HepG2 (cell line): Measurements from ENCODE around the gene DDR1. TPM values are rescaled to one million over a fixed set of nuclear protein-coding genes. Genes with fewer than 3 reads are reported as not detected.
A peak's percentile ranks its signal among the peaks of the same experiment; 100 is the strongest.

Experiments
- ATF1 ChIP-seq: IDR thresholded peaks from 2 replicates; pipeline ENCODE4 v1.6.1; 2016; ENCODE audit warnings: mild to moderate bottlenecking, control low read depth
- DR1 ChIP-seq: sonication (generic); formaldehyde crosslinking; IDR thresholded peaks from 2 replicates; pipeline ENCODE4 v1.8.0; 2021; ENCODE audit warnings: mild to moderate bottlenecking, missing genetic modification reagents, inconsistent platforms
- HHEX ChIP-seq: IDR thresholded peaks from 2 replicates; pipeline ENCODE4 v1.6.1; 2016; ENCODE audit warnings: control low read depth
- MAFF ChIP-seq: IDR thresholded peaks from 2 replicates; pipeline ENCODE4 v1.6.1; 2011; ENCODE audit warnings: low read depth, low read length, improper control_type of control experiment
- MAZ ChIP-seq, 2 experiments: sonication (generic) in 1 of 2; formaldehyde crosslinking in 1 of 2; IDR thresholded peaks; 2 replicates each; pipeline versions ENCODE4 v1.5.0 to v1.6.1; 2012 to 2020; ENCODE audit warnings: low read depth in 2 of 2, mild to moderate bottlenecking in 2 of 2, borderline replicate concordance in 1 of 2, improper control_type of control experiment in 1 of 2, low read length in 1 of 2, missing genetic modification reagents in 1 of 2, moderate library complexity in 1 of 2
- MYPOP ChIP-seq: sonication (generic); formaldehyde crosslinking; IDR thresholded peaks from 2 replicates; pipeline ENCODE4 v1.8.1; 2023; ENCODE audit warnings: mild to moderate bottlenecking, moderate library complexity, missing genetic modification reagents
- NR2F1 ChIP-seq, 2 experiments: fragments of 450-650 bp in 1 of 2; formaldehyde crosslinking in 1 of 2; IDR thresholded peaks; 2 replicates each; pipeline versions ENCODE4 v1.5.0 to v1.6.1; 2016 to 2020; ENCODE audit warnings: mild to moderate bottlenecking in 1 of 2, missing compliant biosample characterization in 1 of 2, missing genetic modification reagents in 1 of 2, moderate library complexity in 1 of 2
- RXRB ChIP-seq: IDR thresholded peaks from 2 replicates; pipeline ENCODE4 v1.6.1; 2016; ENCODE audit warnings: borderline replicate concordance, missing genetic modification reagents, missing compliant biosample characterization
- SP5 ChIP-seq: IDR thresholded peaks from 2 replicates; pipeline ENCODE4 v1.6.1; 2016; ENCODE audit warnings: low read depth, borderline replicate concordance
- SRSF1 ChIP-seq: fragments of 200-400 bp; formaldehyde crosslinking; optimal IDR thresholded peaks from 2 replicates; pipeline ENCODE3; 2017; ENCODE audit warnings: mild to moderate bottlenecking, low read depth, low read length, moderate library complexity
- SRSF4 ChIP-seq: fragments of 200-400 bp; formaldehyde crosslinking; IDR thresholded peaks from one replicate; pipeline ENCODE4 v1.6.1; 2018; ENCODE audit warnings: mild to moderate bottlenecking, low read depth, low read length, moderate library complexity; ENCODE audit not compliant: poor library complexity, severe bottlenecking
- SRY ChIP-seq: sonication (generic); formaldehyde crosslinking; IDR thresholded peaks from 2 replicates; pipeline ENCODE4 v1.8.0; 2022; ENCODE audit warnings: mild to moderate bottlenecking, missing genetic modification reagents
- TBX3 ChIP-seq: fragments of 450-650 bp; IDR thresholded peaks from 2 replicates; pipeline ENCODE4 v1.6.1; 2017; ENCODE audit warnings: antibody characterized with exemption, mild to moderate bottlenecking, inconsistent platforms, borderline replicate concordance
- ZBTB7A ChIP-seq: sonication (generic); formaldehyde crosslinking; IDR thresholded peaks from 2 replicates; pipeline ENCODE4 v1.8.0; 2022; ENCODE audit warnings: mild to moderate bottlenecking, missing genetic modification reagents
- ZFP36L1 ChIP-seq: sonication (generic); formaldehyde crosslinking; IDR thresholded peaks from 2 replicates; pipeline ENCODE4 v1.8.0; 2022; ENCODE audit warnings: mild to moderate bottlenecking, missing genetic modification reagents, moderate library complexity
- ZNF558 ChIP-seq: sonication (generic); formaldehyde crosslinking; IDR thresholded peaks from 2 replicates; pipeline ENCODE4 v1.9.0; 2022; ENCODE audit warnings: mild to moderate bottlenecking, missing genetic modification reagents, borderline replicate concordance
- ZNF589 ChIP-seq: sonication (generic); formaldehyde crosslinking; conservative IDR thresholded peaks from 2 replicates; pipeline ENCODE4 v1.8.0; 2022; ENCODE audit warnings: mild to moderate bottlenecking, moderate library complexity, missing genetic modification reagents
- polyA plus RNA-seq, 8 experiments: library from polyadenylated mRNA; depleted of rRNA in 3 of 8; stranded (reverse) in 7 of 8; unstranded in 1 of 8; fragments of >200 nt; fragmentation: Illumina TruSeq in 4 of 8; extraction: Trizol in 4 of 8; gene quantifications; 2 replicates each; pipeline versions ENCODE4 v1.2.1 to v1.2.3, GENCODE V29; 2011 to 2016; ENCODE audit warnings: low read depth in 4 of 8, missing spikeins in 1 of 8, mixed read lengths in 1 of 8; ENCODE audit not compliant: insufficient read depth in 1 of 8
- total RNA-seq, 5 experiments: library from RNA; depleted of rRNA; stranded (reverse); fragments of >200 nt; fragmentation: Illumina TruSeq; extraction: Trizol; gene quantifications; 2 replicates each; pipeline ENCODE4 v1.2.3, GENCODE V29; 2016; ENCODE audit warnings: low read depth in 1 of 5
- TF ChIP-seq, protein P1 (sequence below): sonication (generic); formaldehyde crosslinking; IDR thresholded peaks from 2 replicates; pipeline ENCODE4 v1.4.0; 2020; ENCODE audit warnings: missing genetic modification reagents
- TF ChIP-seq, protein P2 (sequence below): sonication (generic); formaldehyde crosslinking; conservative IDR thresholded peaks from 2 replicates; pipeline ENCODE4 v1.8.0; 2022; ENCODE audit warnings: low read depth, missing genetic modification reagents

The DDR1 gene
- total and polyA plus RNA-seq, 2 of the 13 experiments (the other 11 are each of a cell fraction or from before 2014, with no cell fraction given) = 16.7 to 20.2 TPM

DNA sequence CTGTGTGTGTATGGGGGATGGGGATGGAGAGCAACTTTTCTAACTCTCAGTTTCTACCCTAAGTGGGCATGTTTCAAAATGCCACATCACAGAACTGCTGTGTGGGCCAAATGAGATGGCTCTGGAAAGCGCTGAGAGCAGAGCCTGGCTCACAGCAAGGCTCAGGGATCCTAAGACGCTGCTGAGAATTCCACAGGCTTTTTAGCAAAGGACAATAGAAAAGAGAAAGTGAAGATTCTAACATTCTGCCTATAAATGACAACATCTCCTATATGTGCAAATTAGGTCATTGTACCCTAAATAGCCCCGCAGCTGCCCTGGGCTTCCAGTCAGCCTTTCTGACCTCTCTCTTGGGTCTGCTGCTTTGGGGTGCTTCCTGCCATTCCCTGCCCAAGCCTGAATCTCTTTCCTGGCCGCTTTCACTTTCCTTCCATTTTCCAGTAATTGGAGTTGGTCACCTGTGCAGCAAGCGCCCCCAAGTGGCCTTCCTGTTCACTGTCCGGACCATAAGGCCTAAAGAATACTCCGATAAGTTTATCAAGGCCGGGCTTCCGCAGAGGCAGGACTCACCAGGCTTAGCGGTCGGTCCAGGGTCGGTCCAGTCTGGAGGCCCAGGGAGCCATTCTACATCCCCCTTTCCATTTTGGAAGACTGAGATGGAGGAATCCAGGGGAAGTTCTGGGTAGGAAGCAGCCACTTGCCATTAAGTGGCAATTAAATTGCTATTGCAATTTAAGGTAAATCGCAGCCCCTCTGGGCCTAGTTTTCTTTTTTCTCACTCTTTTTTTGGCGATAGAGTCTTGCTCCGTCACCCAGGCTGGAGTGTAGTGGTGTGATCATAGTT is 6.7 kb upstream of the DDR1 start (continued):
- TF ChIP-seq, protein P1, sequence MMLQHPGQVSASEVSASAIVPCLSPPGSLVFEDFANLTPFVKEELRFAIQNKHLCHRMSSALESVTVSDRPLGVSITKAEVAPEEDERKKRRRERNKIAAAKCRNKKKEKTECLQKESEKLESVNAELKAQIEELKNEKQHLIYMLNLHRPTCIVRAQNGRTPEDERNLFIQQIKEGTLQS (CRISPR knock-in tag) = no peak
- TF ChIP-seq, protein P2, sequence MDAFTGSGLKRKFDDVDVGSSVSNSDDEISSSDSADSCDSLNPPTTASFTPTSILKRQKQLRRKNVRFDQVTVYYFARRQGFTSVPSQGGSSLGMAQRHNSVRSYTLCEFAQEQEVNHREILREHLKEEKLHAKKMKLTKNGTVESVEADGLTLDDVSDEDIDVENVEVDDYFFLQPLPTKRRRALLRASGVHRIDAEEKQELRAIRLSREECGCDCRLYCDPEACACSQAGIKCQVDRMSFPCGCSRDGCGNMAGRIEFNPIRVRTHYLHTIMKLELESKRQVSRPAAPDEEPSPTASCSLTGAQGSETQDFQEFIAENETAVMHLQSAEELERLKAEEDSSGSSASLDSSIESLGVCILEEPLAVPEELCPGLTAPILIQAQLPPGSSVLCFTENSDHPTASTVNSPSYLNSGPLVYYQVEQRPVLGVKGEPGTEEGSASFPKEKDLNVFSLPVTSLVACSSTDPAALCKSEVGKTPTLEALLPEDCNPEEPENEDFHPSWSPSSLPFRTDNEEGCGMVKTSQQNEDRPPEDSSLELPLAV = no peak
- TF ChIP-seq ATF1 (no peak), HHEX (CRISPR knock-in tag) (no peak), ZNF558 (no peak), ZBTB7A (CRISPR knock-in tag) (no peak), TBX3 (no peak), NR2F1 (CRISPR knock-in tag; IDR thresholded peaks at IDR 0.05) (no peak), DR1 (CRISPR knock-in tag) (no peak), MAFF (no peak), SP5 (CRISPR knock-in tag) (no peak), MYPOP (CRISPR knock-in tag) (no peak), SRSF1 (no peak), SRY (CRISPR knock-in tag) (no peak), RXRB (CRISPR knock-in tag) (peak; percentile 70; the same call in 1 of the 2 replicates), SRSF4 (no peak), MAZ (IDR thresholded peaks at IDR 0.05; ENCODE audit: borderline replicate concordance, low read depth, low read length) (no peak), MAZ (CRISPR knock-in tag; IDR thresholded peaks at IDR 0.05; ENCODE audit: low read depth) (peak; percentile 55; the same call in 1 of the 2 replicates), ZNF589 (CRISPR knock-in tag) (no peak), ZFP36L1 (CRISPR knock-in tag) (0 out of 2 replicates have a peak, but pooled peaks have one; percentile 27)
